GM18520 (cell line): ENCODE measurements around the gene ABLIM2.

Experiments
- ATAC-seq: cut with Tn5 transposase; IDR thresholded peaks from one replicate; pipeline ENCODE4 v1.9.1; 2021; ENCODE audit not compliant: unreplicated experiment

The ABLIM2 gene

DNA sequence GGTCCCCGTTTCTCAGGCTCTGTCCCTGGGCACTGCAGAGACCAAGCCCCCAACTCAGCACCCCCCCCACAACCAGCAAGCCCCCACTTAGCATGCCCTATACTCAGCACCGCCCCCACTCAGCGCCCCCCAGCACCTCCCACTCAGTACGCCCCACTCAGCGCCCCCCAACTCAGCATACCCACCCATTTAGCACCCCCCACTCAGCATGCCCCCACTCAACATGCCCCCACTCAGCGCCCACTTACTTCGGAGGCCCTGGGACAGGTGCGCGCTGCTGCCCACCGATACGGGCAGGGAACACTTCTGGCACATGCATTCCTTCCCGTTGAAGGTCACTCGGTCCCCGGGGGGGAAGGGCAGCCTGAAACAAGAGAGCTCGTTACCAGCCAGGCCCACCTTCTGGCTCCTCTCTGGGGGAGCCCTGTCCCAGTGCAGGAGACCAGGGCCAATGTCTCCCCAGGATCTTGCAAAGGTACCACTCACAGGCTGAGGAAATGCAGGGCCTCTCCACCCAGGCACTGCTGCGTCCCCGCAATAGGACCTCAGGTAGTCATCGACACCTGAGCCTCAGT lies 70.6 kb downstream of the ABLIM2 start:
- no peak for ATAC-seq

DNA sequence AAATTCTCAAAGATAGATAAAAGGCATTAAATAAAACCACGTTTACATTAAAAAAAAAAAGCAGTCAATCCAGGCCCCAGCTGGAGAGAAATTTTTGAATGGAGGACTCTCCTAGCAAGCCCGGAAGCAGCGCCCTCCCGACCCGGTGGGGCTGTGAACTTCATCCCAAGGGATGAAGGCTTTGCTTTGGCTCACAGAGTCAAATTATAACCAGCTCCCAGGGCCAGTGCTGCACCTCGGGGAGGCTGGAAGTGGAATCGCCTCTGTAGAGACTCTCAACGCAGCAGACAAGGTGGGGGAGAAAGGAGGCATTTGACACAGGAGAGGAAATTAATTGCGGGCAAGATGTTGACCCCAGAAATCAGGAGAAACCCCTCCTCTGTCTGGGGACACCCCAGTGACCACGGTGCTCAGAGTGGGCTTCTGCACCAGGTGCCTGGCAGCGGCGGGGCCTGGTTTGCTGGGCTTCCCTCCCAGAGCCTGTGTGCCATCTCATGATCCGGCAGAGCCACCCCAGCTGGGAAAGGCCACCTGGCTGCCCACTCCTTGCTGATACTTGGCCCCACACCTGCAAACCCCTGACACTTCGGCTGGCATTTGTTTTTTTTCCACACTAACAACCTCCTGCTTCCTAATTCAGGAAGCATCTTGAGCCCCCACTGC lies 71.7 kb downstream of the ABLIM2 start:
- ATAC-seq = no peak

DNA sequence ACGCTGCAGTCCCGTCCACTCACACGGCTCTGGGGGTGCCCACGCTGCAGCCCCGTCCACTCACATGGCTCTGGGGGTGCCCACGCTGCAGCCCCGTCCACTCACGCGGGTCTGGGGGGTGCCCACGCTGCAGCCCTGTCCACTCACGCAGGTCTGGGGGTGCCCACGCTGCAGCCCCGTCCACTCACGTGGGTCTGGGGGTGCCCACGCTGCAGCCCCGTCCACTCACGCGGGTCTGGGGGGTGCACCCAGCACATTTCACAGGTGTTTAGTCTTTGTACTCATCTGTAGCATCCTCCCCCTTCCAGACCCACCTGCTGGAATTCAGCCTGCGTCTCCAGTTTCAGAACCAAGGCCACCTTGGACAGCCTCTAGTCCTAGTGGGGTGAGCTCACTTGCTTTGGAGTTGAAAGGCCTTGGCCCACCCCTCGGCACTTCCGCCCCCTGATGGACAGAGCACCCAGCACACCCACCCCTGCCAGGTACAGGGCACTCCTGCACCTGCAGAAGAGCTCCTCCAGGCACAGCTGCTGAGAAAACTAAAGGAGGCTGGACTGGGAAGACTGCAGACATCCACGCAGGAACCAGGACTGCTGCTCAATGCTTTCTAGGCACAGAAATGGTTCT lies 73.0 kb downstream of the ABLIM2 start:
- no peak for ATAC-seq

GRCh38 chr4:8084712-8085490 lies 73.7 kb downstream of the ABLIM2 start:
- ATAC-seq = no peak

GRCh38 chr4:8084031-8084660 lies 74.5 kb downstream of the ABLIM2 start:
- no peak for ATAC-seq

DNA sequence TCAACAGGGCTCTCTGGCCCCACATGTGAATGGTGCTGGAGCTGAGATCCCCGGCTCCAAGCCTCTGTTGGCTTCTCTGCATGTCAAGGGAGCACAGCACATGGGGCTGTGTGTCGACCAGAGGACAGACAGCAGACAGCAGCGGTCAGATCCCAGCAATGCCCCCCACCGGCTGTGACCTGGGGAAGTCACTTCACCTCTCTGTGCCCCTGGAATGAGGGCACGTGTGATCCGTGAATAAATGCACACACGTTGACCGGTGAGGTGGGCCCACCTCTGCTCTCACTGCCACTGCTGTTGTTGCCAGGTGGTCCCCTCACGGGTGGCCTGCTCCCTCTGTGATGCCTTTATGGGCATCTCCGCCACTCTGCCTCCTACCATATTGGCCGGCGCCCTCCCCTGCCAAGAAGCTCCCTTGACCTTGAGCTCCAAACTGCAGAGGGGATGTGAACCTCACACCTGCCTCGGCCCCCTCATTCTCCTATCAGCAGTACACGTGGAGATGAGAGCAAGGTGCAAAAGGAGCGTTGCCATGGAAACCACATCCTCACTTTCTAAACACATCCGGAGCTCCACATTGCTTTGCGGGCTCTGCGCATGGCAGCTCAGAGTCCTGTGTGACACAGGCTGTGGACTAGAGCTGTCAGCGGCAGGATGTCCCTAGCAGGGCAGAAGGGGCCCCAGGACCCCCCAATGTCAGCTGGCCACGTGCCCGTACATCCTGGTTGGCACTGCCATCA lies 75.4 kb downstream of the ABLIM2 start:
- ATAC-seq = no peak

DNA sequence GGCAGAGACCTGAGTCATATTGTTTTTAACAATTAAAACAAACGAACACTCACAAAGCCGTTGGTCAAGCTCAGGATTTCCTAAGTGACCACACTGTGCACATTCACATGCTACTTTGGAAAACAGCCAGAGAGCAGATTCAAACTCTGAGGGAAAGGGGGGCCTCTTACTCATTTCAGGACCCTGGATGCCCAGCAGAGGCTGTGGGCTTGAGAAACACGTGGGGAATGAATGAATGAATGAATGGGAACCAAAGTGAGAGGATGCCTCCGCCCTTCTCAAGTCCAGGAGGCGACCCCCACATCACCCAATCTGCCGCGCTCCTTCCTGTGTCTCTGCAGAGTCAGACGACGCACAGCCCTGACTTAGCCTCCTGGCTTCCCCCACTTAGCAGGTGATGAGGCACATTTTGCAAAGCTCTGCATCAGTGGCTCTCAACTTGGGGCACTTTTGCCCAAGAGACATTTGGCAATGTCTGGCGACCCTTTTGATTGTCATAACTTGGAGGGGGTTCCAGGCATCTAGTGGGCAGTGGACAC lies 76.0 kb downstream of the ABLIM2 start:
- no peak for ATAC-seq

DNA sequence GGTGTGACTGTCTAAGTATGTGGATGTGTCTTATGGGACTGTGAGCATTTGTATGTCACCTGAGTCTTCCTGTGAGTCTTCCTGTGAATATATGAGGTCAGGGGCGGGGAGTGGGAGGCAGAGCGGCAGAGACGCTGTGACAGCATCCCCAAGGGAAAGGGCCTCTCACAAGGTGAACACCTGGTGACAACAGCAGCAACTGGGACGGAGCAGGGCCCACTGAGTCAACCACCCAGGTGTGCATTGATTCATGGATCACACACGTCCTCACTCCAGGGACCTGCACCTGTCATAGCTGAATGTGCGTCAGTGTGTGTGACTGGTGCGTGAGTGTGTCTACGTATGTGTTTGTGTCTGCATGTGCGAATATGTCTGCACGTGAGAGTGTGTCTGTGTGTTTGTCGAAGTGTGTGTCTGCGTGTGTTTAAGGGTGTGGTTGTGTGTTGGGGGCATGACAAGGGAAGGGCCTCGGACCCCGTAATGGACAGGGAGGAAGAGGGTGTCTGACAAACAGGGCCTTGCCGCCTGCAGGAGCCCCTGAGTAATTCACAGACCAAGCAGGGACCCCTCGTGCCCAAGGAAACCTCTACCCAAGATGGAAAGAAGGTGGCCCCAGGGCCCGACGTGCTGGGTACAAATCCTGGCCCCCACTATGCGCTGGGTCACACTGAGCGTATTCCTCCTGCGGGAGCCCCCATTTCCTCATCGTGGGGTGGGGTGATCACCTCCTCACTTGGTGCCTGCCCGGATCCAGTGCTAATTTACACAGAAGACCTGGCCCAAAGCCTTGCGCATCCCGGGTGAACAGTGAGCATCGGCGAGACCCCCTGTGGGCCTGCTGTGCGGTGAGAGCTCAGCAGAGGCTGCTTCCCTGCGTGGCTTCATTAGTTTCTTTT lies 76.7 kb downstream of the ABLIM2 start:
- ATAC-seq = no peak

- ATAC-seq = no peak
These were observed 77.4 kb downstream of the ABLIM2 start for GRCh38 chr4:8081171-8081570.

GRCh38 chr4:8080754-8081065 lies 77.9 kb downstream of the ABLIM2 start:
- no peak for ATAC-seq

- ATAC-seq = no peak
These were observed 78.5 kb downstream of the ABLIM2 start for GRCh38 chr4:8079916-8080753.

DNA sequence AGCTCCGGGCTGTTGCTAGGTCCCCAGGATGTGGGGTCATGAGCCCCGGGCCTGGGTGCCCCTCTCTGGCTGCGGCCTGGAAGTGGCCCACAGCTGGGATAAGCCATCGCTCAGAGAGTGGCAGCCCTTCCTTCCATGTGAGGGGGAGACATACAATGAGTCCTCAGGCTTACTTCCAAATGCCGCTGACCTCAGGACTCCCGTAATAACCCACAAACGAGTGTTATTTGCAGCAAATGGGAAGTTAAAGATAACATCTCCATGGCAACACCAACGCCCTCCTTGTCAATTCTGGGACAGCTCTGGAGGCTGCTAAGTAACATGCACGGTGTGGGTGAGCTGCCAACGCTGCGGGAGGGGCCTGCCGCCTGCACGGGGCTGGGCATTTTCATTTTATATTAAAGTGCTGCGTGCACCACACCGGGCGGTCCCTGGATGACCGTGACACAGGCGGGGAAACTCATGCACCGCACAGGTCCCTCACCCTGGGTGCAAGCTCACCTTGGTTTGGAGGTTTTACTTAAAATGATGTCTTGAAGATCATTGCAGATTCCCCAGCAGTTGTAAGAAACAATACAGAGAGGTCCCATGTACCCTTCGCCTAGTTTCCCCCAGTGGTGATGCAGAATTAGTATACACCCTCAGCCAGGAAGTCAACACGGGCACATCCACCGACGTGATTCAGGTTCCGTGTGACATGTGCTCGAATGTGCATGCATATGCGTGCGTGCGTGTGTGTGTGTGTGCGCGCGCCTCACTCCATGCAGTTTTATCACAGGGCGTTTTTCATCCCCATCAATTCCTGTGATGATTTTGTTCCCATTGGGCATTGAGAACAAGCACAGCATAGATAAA lies 79.4 kb downstream of the ABLIM2 start:
- no peak for ATAC-seq

GRCh38 chr4:8078610-8079015 lies 80.0 kb downstream of the ABLIM2 start:
- ATAC-seq = no peak

GRCh38 chr4:8078109-8078494 lies 80.5 kb downstream of the ABLIM2 start:
- ATAC-seq = no peak

DNA sequence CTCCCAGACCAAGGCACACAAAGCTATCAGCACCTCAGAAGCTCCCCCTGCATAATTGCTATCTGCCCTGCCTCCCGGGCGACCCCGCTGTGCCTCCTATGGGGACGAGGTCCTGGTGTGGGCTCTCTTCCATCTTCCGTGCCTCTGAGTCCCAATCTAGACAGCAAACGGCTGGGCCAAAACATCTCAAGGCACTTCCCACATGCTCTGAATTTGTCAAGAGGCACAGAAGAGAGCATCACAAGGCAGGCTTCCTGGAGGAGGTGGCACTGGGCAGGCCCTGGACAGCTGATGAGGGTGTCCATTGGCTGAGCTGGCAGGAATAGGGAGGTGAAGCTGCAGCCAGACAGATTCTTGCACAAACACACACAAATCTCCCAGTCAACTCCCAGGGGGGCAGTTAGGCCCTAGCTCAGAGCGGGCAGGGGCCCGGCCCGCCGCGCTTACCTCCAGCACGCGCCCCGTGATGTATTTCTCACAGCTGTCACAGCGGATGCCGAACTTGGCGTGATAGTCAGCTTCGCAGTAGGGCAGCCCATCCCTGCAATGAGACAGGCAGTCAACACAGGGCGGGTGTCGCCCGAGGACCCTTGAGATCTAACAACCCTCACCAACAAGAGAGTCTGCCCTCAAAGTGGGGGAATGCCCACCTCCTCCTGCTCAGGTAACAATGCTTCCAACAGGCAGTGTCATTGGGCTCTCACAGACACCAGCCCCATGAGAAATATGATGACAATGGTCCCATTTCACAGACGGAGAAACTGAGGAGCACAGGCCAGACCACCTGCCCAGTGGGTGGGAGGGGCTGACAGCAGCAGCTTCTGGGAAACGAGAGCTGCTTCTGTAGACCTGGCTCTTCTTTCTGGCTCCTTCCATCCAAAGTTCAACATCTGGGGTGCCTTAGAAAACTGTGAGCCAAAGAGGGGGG lies 81.2 kb downstream of the ABLIM2 start:
- ATAC-seq = no peak

- ATAC-seq = no peak
These were observed 82.6 kb downstream of the ABLIM2 start for GRCh38 chr4:8076023-8076422.
